ENCODE results near the gene PRCP.

DNA sequence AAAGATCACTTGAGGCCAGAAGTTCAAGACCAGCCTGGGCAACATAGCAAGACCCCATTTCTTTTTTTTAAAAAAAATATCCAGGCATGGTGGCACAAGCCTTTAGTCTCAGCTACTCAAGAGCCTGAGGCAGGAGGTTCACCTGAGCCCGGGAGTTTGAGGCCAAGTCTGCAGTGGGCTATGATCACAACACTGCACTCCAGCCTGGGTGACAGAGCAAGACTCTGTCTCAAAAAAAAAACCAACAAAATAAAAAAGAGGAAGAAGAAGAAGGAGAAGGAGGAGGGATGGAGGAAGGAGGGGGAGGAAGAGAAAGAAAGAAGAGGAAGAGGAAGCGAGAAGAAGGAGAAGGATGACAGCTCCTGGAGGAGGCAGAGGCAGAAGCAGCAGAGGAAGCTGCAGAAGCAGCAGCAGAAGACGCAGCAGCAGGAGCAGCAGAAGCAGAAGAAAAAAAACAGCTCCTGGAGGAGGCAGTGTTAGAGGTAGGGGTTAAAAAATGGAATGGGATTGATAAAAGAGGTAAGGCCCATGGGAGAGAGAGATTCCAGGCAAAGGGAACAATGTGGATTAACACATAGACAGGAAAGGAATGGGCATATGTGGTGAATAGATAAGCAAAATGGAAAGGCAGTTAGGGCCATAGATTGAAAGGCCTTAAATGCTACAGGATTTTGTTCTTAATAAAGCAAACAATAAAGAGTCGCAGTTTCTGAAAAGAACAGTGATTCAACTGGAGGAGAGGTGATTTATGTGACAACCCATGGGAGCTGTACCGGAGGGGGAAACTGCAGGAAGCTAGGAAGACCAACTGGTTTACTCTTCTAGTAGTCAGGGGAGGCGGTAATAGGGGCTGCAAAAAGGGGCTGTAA, 10.9 kb downstream of the PRCP start:
- TF ChIP-seq, protein P1, sequence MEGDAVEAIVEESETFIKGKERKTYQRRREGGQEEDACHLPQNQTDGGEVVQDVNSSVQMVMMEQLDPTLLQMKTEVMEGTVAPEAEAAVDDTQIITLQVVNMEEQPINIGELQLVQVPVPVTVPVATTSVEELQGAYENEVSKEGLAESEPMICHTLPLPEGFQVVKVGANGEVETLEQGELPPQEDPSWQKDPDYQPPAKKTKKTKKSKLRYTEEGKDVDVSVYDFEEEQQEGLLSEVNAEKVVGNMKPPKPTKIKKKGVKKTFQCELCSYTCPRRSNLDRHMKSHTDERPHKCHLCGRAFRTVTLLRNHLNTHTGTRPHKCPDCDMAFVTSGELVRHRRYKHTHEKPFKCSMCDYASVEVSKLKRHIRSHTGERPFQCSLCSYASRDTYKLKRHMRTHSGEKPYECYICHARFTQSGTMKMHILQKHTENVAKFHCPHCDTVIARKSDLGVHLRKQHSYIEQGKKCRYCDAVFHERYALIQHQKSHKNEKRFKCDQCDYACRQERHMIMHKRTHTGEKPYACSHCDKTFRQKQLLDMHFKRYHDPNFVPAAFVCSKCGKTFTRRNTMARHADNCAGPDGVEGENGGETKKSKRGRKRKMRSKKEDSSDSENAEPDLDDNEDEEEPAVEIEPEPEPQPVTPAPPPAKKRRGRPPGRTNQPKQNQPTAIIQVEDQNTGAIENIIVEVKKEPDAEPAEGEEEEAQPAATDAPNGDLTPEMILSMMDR (conservative IDR thresholded peaks at IDR 0.05; ENCODE audit: low read depth in 2 of 2) = no peak
- TF ChIP-seq EZH2 (IDR thresholded peaks at IDR 0.05; ENCODE audit: low read depth, unreplicated experiment) (no peak), POLR2AphosphoS5 (IDR thresholded peaks at IDR 0.05; ENCODE audit: low read depth) (no peak), EZH2phosphoT487 (IDR thresholded peaks at IDR 0.05; ENCODE audit: unreplicated experiment) (no peak), STAT1 (IDR thresholded peaks at IDR 0.05; ENCODE audit: unreplicated experiment) (no peak), CREB1 (CRISPR knock-in tag; IDR thresholded peaks at IDR 0.05; ENCODE audit: low read depth) (no peak)
- TF ChIP-seq, protein P2, sequence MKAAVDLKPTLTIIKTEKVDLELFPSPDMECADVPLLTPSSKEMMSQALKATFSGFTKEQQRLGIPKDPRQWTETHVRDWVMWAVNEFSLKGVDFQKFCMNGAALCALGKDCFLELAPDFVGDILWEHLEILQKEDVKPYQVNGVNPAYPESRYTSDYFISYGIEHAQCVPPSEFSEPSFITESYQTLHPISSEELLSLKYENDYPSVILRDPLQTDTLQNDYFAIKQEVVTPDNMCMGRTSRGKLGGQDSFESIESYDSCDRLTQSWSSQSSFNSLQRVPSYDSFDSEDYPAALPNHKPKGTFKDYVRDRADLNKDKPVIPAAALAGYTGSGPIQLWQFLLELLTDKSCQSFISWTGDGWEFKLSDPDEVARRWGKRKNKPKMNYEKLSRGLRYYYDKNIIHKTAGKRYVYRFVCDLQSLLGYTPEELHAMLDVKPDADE (IDR thresholded peaks at IDR 0.05) = no peak
